Measurements from ENCODE around the gene ERN1.

GRCh38 chr17:64002658-64003525, 127.1 kb downstream of the ERN1 start:
- no peak for TF ChIP-seq CTCF (IDR thresholded peaks at IDR 0.05; ENCODE audit: low read length)
- TF ChIP-seq EZH2phosphoT487 (IDR thresholded peaks at IDR 0.05; ENCODE audit: low read length) = no peak
